OCI-LY7 (cell line): ENCODE results near the gene LAMP2.

ENCODE experiments used
- CTCF ChIP-seq: fragments of 200-600 bp; sonication (generic); conservative IDR thresholded peaks from 2 replicates; pipeline ENCODE4 v1.5.1; 2014; ENCODE audit warnings: mild to moderate bottlenecking, antibody characterized with exemption, low read length, moderate library complexity, mixed read lengths
- EZH2phosphoT487 ChIP-seq: fragments of 200-600 bp; sonication (generic); IDR thresholded peaks from 2 replicates; pipeline ENCODE4 v1.6.1; 2018; ENCODE audit warnings: low read depth, borderline replicate concordance, mild to moderate bottlenecking, mixed run types, antibody characterized with exemption, low read length, moderate library complexity, mixed read lengths

GRCh38 chrX:120504569-120504968, 35.5 kb upstream of the LAMP2 start:
- no peak for TF ChIP-seq CTCF
- TF ChIP-seq EZH2phosphoT487, result no peak
